ENCODE data around the gene SEMA6D.

The SEMA6D gene

GRCh38 chr15:47792231-47792630 is 74.9 kb downstream of the SEMA6D start:
- DNase-seq = no peak

- DNase-seq = no peak
Measured at GRCh38 chr15:47794252-47794914, 77.1 kb downstream of the SEMA6D start.

GRCh38 chr15:47795864-47796263 is 78.6 kb downstream of the SEMA6D start:
- DNase-seq = no peak

GRCh38 chr15:47796339-47796738 is 79.0 kb downstream of the SEMA6D start:
- no peak for DNase-seq

GRCh38 chr15:47796830-47797229 is 79.5 kb downstream of the SEMA6D start:
- no peak for DNase-seq

GRCh38 chr15:47801522-47801921 is 84.2 kb downstream of the SEMA6D start:
- no peak for DNase-seq

GRCh38 chr15:47802216-47802615 is 84.9 kb downstream of the SEMA6D start:
- DNase-seq = no peak

- no peak for DNase-seq
Measured at GRCh38 chr15:47803767-47804166, 86.5 kb downstream of the SEMA6D start.

- DNase-seq = no peak
Measured at GRCh38 chr15:47804733-47805132, 87.4 kb downstream of the SEMA6D start.

- no peak for DNase-seq
Measured at GRCh38 chr15:47806008-47806407, 88.7 kb downstream of the SEMA6D start.

GRCh38 chr15:47811172-47811571 is 93.9 kb downstream of the SEMA6D start:
- DNase-seq = no peak

GRCh38 chr15:47812470-47812999 is 95.2 kb downstream of the SEMA6D start:
- no peak for DNase-seq

- no peak for DNase-seq
Measured at GRCh38 chr15:47813748-47814384, 96.6 kb downstream of the SEMA6D start.

- DNase-seq = no peak
Measured at GRCh38 chr15:47814620-47815019, 97.3 kb downstream of the SEMA6D start.

GRCh38 chr15:47817969-47818548 is 100.8 kb downstream of the SEMA6D start:
- DNase-seq = no peak

GRCh38 chr15:47819158-47819557 is 101.9 kb downstream of the SEMA6D start:
- no peak for DNase-seq

GRCh38 chr15:47820057-47820746 is 102.9 kb downstream of the SEMA6D start:
- no peak for DNase-seq

- DNase-seq = no peak
Measured at GRCh38 chr15:47820747-47821319, 103.5 kb downstream of the SEMA6D start.

GRCh38 chr15:47822048-47822447 is 104.7 kb downstream of the SEMA6D start:
- DNase-seq = no peak
